ENCODE data around the gene NMT2.
A peak's percentile ranks its signal among the peaks of the same experiment; 100 is the strongest.
"Not testable (repeated sequence)": the region's sequence is repeated elsewhere in the genome, so short reads cannot be mapped to it uniquely, and the experiment has no call there.

The NMT2 gene

DNA sequence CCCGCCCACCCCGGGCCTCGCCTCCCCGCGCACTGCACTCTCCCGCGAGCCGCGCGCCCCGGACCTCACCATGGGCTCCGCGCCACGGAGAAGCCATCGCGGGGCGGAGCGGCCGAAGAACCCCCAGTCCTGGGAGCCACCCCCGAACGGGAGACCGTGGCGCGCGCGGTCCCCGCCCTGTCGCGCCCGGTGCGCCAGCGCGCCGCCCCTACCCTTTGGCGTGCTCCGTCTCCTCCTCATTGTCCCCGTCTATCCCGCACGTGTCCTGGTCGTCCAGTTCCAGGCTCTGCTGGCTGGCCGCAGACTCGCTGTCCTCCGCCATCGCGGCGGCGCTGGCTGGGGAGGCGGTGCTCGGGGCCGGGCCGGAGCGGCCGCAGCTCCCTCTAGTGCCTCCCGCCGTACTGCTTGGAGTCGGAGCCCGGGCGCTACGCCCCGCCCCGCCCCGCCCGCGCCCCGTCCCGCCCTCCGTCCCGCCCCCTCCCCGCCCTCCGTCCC, at the start of gene NMT2:
Gene NMT2 (minus strand): TSS at position 403 of the 495 bp plus-strand sequence. CDS start 81 bp downstream, at position 322.
- DNase-seq (ENCODE audit: low read depth in 2 of 2): no peak

DNA sequence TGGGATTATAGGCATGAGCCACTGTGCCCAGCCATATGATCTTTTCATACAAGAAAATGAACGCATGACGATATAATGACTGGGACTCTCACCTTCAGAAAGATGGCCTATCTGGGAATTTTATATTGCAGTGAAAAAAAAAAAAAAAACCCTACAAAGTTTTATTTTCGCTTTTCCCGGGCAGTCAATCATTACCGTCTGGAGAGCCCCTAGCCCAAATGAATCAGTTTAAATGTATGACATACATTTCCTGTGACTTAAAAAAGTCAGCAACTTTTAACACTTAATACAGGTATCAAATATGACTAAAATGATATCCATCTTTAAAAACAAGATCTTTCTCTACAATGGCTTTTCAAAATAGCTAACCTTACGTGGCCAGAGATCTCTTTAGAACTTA, 48.2 kb upstream of the NMT2 start:
- no peak for DNase-seq (ENCODE audit: low read depth in 2 of 2)

DNA sequence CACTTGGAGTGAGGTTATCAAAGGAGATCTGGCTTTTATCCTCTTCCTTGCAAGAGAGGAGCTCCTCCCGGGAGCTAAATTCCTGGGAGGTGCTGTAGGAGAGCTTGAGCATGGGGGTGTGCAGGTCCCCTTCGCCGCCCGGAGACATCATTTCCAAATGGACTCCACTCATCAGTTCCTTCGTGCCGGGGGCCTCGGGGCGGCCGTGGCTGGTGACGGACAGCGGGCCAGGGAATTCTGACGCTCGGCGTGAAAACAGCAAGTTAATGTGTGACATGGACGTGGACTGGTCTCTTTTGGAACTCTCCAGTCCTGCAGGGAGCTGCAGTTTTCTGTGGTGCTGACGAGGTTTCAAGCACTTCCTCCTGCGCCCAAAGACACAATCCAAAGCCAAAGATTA, 45.7 kb upstream of the NMT2 start:
- DNase-seq (ENCODE audit: low read depth in 2 of 2): no peak

DNA sequence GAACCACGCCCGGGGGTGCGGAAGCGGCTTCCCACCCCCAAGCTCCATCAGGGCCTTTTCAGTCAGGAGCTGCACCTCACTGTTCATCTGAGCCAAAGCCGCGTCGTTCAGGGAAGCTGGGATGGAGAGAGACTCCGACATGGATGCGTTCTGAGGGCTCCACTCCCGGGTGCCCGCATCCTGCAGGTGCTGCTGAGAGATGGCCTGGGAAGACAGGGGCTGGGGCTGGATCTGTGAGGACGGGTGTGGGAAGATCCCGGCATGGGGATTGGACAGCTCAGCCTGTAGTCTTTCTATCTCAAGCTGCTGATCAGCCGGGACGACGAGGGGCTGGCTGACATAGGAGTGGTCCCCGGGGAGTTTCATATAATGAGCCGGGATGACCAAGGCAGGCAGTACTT, 45.0 kb upstream of the NMT2 start:
- no peak for DNase-seq (ENCODE audit: low read depth in 2 of 2)

DNA sequence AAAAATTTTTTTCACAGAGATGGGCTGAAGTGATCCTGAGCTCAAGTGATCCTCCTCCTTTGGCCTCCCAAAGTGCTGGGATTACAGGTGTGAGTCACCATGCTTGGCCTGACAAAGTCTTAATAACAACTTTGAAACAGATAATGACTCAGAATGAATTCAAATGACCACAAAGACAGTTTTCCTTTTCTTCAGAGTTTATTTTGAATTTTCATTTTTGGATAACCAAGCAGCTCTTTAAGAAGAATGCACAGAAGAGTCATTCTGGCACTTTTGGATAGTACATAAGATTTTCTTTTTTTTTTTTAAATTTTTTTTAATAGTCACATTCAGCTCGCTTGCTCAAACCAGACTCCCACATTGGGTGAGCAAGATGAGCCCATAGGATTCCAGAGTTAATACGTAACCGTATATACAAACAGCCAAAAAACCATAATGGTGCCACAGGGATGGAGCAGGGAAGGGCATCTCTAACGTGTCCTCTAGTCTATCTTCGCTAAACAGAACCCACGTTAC, 43.0 kb upstream of the NMT2 start:
- no peak for DNase-seq (ENCODE audit: low read depth in 2 of 2)

DNA sequence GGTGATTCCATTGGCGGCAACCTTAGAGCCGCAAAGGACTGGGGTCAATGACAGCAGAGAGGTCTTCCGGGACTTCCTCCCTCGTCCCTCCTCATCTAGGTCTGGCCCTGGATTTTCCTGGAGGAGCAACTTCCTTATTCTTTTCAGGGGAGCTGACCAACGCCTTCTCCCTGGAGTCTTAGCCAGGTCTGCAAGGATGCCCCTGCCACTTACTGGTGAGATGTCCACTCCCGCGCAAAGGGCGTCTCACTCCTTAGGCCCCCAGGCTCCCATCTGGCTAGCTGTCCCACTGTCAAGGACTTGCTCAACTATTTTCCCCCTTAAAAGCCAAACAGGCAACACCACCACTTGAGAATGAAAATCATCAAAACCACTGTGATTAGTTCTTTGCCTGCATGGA, 42.0 kb upstream of the NMT2 start:
- DNase-seq (ENCODE audit: low read depth in 2 of 2): no peak

DNA sequence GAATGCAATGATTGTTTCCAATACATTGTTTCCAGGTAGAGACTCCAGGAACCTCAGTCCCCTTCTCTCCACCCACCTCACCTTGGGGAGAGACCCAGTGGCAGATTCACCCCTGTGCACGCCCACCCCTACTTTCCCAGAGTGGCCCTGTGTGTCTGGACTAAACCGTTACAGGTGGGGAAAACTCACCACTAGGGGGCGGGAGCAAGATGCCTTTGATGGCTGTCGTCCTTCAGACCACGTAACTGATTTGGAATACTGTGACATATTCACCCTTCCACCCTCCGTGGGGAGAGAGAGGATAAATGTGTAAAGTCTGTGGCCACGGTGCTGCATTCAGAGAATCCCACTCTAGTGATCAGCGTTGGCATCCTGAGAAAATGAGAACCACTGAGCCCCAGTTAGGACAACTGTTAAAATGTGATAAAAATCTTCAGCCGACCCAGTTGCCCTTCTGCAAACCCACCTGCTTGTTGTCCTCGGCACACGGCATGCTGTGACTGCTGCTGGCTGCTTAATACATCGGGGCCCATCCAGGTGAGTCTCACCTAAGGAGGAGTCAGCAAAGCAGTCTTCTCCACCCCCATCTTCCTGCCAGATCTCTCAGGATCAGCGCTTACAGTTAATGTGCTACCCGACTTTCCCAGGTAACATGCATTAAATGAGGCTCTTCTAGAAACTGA, 41.5 kb upstream of the NMT2 start:
- DNase-seq (ENCODE audit: low read depth in 2 of 2): peak; percentile 50 to 77

DNA sequence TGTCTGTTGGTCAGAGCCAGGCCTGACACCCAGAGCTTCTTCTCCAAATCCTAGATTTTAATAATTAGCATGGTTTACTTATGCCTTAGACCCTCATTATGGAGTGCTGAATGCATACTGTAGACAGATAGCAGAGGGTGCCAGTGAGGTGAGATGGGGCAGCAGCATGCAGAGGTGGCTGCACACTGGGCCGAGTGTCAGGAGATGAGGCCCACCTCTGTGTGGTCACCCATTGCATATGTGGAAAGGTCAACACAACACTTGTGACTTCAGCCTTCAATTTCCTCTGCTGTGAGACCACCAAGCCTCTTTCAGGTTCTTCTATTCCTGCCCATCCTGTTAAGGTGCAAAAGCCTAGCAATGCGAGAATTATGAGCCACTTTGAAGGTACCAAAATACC, 39.7 kb upstream of the NMT2 start:
- DNase-seq (ENCODE audit: low read depth in 2 of 2): no peak

DNA sequence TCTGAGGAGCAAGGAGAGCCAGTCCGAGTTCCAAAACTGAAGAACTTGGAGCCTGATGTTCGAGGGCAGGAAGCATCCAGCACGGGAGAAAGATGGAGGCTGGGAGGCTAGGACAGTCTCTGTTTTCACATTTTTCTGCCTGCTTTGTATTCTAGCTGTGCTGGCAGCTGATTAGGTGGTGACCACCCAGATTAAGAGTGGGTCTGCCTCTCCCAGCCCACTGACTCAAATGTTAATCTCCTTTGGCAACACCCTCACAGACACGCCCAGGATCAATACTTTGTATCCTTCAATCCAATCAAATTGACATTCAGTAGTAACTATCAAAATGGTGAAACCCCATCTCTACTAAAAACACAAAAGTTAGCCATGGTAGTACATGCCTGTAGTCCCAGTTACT, 38.9 kb upstream of the NMT2 start:
- DNase-seq (ENCODE audit: low read depth in 2 of 2): not testable (repeated sequence)

DNA sequence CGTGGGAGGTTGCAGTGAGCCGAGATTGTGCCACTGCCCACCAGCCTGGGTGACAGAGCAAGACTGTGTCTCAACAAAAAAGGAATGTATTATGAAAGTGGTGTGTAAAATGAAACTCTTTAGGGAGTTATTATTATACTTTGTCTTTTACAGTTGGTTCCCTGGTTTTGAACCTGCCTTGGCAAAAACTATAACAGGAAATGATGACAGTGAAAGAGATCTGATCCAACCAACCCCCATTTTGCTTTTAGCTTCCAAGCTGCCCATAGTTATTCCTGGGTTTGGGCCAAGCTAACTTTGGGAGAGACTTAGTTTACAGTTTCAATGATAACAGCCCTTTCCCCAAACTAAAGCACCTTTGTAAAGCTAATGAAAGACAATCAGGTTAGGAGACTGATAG, 34.1 kb upstream of the NMT2 start:
- no peak for DNase-seq (ENCODE audit: low read depth in 2 of 2)

DNA sequence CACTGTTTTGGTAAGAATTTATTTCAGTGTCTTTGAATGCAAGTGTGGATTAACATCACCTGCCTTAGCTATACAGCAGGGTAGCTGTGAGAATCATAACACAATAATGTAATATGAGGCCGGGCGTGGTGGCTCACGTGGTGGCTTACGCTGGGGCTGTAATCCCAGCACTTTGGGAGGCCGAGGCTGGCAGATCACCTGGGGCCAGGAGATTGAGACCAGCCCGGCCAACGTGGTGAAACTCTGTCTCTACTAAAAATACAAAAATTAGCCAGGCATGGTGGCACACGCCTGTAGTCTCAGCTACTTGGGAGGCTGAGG, 33.8 kb upstream of the NMT2 start:
- DNase-seq (ENCODE audit: low read depth in 2 of 2): not testable (repeated sequence)

DNA sequence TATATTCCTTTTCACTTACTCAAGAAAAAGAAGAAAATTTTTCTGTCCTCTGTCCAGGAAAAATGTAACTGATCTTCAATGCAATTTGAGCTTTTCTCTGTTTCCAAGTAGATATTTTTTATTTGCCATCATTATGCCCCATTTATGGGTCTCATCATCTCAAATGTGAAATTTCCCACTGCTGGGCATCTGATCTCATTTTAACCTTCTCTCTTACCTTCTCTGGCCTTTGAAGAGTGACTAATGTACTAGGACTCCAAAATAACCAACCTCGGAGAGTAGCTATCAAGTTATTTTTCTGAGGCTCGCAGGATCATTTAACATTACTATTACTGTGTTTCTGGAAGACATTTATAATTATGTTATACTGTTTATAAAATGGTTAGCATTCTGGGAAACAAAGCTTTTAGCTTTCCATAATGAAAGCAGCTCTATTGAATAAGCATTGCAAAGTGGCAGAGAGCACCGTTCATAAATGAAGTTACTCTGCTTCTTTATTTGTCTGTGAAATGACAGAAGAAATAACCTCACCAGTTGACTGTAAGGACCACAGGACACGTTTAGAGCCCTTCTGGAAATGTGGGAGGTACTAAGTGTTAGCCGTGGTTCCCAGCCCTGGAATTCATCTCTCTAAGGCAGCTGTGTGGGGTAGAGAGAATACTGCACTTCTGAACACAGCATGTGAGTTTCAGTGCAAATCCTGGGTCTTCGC, 33.3 kb upstream of the NMT2 start:
- no peak for DNase-seq (ENCODE audit: low read depth in 2 of 2)

DNA sequence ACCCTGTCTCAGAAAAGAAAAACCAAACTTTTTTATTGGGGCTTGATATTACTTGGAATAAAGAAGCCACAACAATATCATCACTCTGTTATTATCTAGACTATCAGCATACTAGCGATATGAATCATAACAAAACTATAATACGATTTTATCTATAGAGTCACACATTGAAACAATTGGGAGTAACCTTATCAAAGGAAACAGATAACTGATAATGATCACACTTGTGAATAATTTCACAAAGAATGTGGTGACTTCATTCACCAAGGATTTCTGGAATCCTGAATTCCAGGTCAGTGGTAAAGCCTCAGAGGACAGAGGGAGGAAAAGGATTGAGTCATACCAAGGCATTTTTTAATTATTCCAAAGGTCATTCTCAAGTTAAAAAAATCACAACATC, 32.1 kb upstream of the NMT2 start:
- no peak for DNase-seq (ENCODE audit: low read depth in 2 of 2)

DNA sequence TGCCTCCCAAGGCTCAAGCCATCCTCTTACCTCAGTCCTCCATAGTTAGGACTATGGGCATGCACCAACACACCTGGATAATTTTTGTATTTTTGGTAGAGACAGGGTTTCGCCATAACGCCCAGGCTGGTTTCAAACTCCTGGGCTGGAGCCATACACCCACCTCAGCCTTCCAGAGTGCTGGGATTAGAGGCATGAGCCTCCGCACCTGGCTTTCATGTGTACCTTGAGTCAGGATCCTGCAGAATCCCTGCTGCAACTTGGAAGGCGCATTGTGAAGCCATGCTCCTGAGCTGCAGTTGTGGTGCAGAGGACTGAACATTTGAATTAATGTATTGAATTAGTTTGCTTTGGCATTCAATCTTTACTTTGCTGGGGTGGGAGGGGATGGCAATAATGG, 29.4 kb upstream of the NMT2 start:
- no peak for DNase-seq (ENCODE audit: low read depth in 2 of 2)

DNA sequence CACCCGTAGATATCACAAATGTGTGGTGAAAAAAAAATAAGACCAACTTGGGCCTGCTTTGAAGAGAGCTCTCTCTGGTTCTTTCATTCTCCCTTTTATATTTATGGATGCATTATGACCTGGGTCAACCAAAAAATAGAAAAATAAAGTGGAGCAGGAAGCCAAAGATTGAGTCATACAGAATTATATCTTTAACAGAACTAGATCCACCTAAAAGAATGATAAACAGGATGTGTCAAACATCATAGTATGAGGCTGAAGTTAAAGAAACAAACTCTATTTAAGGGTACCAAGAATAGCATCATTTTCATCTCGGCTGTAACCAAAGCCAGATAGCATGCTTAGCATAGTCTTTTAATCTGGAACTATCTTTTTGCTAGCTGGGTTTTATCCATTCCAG, 28.8 kb upstream of the NMT2 start:
- DNase-seq (ENCODE audit: low read depth in 2 of 2): no peak

DNA sequence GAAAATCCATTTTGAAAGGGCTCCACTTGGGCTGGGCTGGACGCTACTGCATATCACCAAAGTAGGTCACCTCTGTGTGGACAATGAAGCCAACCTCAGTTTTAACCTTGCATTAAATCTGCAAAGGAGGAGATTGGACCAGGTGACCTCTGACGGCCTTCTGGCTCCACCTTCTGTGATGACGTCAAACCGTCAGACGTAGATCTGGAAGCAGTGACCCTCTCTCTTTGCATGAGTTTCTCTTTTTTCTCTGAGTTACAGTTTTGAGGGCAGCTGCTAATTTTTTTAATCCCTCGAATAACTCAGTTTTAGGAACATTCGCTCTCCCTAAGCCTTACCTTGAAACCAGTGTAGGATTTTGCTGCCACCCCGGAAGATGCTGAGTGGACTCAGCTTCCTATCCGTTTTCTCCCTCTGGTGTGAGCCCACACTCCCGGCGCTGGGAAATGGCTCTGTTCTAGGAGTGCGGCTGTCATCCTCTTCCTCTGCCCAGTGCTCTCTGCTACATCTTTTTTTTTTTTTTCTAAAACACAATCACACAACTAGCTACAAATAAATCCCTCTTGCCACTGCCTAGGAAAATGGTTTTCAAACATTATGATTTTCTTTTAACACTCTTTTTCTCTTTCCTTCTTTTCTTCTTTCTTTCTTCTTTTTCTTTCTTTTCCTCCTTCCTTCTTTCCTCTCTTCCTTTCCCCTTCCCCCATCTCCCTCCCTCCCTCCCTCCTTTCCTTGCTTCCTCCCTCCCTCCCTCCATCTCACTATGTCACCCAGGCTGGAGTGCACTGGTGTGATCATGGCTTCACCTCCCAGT, 27.7 kb upstream of the NMT2 start:
- DNase-seq (ENCODE audit: low read depth in 2 of 2): no peak

DNA sequence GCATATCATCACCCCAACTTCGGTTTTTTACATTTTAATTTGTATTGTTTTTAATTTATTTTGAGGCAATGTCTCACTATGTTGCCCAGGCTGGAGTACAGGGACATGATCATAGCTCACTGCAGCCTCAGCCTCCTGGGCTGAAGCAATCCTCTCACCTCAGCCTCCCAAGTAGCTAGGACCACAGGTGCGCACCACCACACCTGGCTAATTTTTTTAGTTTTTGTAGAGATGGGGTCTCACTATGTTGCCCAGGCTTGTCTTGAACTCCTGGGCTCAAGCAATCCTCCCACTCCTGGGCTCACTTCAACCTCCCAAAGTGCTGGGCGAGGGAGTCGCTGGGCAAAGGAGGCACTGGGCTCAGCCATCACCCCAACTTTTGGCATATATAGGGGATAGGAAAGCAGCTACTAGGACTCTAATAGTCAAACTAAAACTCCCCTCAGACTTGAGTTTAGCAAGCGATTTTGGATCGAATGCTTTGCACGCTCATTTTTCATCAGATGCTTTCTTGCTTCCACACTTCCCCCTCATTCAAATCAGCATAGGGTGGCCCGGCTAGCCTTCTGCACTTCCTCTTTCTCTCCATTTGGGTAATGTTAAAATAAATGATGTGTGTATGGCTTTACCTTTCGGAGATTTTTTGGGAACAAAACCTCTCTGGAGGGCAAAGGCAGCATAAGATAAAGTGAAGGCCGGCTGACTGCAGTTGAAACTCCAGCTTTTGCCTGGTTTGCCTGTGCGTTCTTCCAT, 20.8 kb upstream of the NMT2 start:
- DNase-seq (ENCODE audit: low read depth in 2 of 2): no peak

DNA sequence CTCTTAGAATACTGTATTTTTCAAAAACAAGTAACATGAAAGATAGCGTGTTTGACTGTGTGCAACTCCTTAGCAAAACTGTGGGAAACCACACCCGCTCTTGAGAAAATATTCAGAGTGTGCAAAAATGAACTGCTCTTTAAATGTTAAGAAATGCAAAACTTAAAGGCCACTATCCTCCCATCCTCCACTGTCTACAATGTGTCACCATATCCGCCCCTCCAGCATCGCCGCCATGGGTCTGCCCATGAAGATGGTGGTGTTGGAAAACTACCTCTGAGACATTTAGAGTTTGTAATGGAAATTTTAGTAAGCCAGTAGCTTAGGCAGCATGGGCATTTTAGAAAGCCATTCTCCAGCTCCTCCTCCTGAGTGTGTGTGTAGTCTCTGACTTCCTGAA, 20.1 kb upstream of the NMT2 start:
- no peak for DNase-seq (ENCODE audit: low read depth in 2 of 2)

DNA sequence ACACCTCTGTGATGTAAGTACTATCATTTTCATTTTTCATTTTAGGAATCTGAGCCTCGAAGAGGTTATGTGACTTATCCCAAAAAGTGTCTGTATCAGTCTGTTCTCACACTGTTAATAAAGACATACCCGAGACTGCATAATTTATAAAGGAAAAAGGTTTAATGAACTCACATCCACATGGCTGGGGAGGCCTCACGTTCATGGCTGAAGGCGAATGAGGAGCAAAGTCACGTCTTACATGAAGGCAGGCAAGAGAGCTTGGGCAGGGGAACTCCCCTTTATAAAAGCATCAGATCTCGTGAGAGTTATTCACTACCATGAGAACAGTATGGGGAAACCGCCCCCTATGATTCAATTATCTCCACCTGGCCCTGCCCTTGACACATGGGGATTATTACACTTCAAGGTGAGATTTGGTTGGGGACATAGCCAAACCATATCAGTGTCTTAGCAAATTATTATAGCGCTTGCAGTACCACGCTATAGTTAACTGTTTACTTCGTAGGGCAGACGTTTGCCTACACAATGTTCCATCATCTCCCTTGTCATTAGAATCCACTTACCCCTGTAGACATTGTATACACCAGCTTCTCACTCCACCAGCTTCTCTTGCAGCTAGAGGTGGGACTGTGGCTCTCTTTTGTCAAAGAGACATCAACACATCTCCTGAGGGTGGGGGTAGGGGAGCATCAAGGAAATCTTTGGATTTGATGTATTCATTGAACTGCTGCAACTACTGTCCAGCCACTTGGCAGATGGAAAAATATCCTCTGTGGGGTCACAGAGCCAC, 15.4 kb upstream of the NMT2 start:
- DNase-seq (ENCODE audit: low read depth in 2 of 2): no peak

DNA sequence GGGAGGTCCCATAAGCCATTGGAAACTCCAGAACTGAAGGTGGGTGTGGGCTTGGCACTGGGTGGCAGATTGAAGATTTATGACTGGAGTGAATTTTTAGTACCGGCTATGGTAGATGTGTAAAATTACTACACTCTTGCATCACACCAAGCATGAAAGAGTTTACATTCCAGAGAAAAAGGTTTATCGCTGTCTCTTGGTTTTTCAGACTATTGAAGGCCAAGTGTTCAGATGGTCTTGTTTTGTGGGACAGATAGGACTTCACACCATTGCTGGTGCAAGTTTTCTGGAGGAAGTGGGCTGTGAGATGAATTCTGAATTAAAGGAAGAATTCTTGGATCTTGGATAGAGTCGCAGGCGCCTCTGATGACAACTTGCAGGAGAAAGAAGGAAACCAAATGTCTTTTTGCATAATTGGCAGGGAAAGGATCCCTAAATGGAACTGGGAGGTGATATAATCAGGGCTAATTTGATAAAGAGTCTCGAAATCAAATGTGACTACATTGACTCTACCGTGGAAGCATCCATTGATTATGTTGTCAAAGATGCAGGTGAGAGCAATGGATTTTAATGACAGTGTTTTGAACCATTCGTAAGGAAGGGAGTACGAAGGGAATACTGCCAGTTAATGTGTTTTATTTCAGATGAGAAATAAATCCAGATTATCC, 14.2 kb upstream of the NMT2 start:
- no peak for DNase-seq (ENCODE audit: low read depth in 2 of 2)
